ENCODE measurements around the gene TMEM87A.

GRCh38 chr15:42201801-42202200 lies 71.4 kb downstream of the TMEM87A start:
- TF ChIP-seq, protein P1, sequence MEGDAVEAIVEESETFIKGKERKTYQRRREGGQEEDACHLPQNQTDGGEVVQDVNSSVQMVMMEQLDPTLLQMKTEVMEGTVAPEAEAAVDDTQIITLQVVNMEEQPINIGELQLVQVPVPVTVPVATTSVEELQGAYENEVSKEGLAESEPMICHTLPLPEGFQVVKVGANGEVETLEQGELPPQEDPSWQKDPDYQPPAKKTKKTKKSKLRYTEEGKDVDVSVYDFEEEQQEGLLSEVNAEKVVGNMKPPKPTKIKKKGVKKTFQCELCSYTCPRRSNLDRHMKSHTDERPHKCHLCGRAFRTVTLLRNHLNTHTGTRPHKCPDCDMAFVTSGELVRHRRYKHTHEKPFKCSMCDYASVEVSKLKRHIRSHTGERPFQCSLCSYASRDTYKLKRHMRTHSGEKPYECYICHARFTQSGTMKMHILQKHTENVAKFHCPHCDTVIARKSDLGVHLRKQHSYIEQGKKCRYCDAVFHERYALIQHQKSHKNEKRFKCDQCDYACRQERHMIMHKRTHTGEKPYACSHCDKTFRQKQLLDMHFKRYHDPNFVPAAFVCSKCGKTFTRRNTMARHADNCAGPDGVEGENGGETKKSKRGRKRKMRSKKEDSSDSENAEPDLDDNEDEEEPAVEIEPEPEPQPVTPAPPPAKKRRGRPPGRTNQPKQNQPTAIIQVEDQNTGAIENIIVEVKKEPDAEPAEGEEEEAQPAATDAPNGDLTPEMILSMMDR (IDR thresholded peaks at IDR 0.05; ENCODE audit: insufficient read depth, low read length, poor library complexity, severe bottlenecking): no peak
- TF ChIP-seq EZH2phosphoT487 (conservative IDR thresholded peaks at IDR 0.05; ENCODE audit: low read length): no peak
